GM19455 (cell line): ENCODE measurements around the gene ZFAND3.

ENCODE experiments used
- ATAC-seq: cut with Tn5 transposase; IDR thresholded peaks from one replicate; pipeline ENCODE4 v1.9.1; 2021; ENCODE audit not compliant: unreplicated experiment

ZFAND3 gene

GRCh38 chr6:38161331-38161730 lies 341.8 kb downstream of the ZFAND3 start:
- no peak for ATAC-seq

GRCh38 chr6:38161754-38162492 lies 342.4 kb downstream of the ZFAND3 start:
- ATAC-seq = no peak

- ATAC-seq = no peak
Measured at GRCh38 chr6:38162493-38163185, 343.1 kb downstream of the ZFAND3 start.

GRCh38 chr6:38163186-38164130 lies 343.9 kb downstream of the ZFAND3 start:
- ATAC-seq = no peak

GRCh38 chr6:38164131-38164481 lies 344.6 kb downstream of the ZFAND3 start:
- ATAC-seq = no peak

- ATAC-seq = no peak
Measured at GRCh38 chr6:38164671-38165108, 345.2 kb downstream of the ZFAND3 start.

- no peak for ATAC-seq
Measured at GRCh38 chr6:38166411-38167240, 347.1 kb downstream of the ZFAND3 start.

GRCh38 chr6:38167598-38167997 lies 348.1 kb downstream of the ZFAND3 start:
- no peak for ATAC-seq

- ATAC-seq = no peak
Measured at GRCh38 chr6:38168126-38168525, 348.6 kb downstream of the ZFAND3 start.

- no peak for ATAC-seq
Measured at GRCh38 chr6:38168699-38169098, 349.2 kb downstream of the ZFAND3 start.

GRCh38 chr6:38169221-38169976 lies 349.9 kb downstream of the ZFAND3 start:
- no peak for ATAC-seq

GRCh38 chr6:38169977-38170526 lies 350.5 kb downstream of the ZFAND3 start:
- no peak for ATAC-seq

GRCh38 chr6:38170666-38171355 lies 351.3 kb downstream of the ZFAND3 start:
- ATAC-seq = no peak

GRCh38 chr6:38171997-38172738 lies 352.6 kb downstream of the ZFAND3 start:
- no peak for ATAC-seq

GRCh38 chr6:38172739-38173410 lies 353.3 kb downstream of the ZFAND3 start:
- ATAC-seq = no peak

GRCh38 chr6:38173909-38174308 lies 354.4 kb downstream of the ZFAND3 start:
- no peak for ATAC-seq

- ATAC-seq = no peak
Measured at GRCh38 chr6:38174315-38174714, 354.8 kb downstream of the ZFAND3 start.
